A549 (cell line): Measurements from ENCODE around the gene AKAP9. TPM values are rescaled to one million over a fixed set of nuclear protein-coding genes. Genes with fewer than 3 reads are reported as not detected.

Experiments used
- ATAC-seq, 2 experiments: fragments of 200-7000 bp in 1 of 2; fragments of >200 bp in 1 of 2; cut with Nextera tagmentation in 1 of 2; cut with Tn5 transposase in 1 of 2; 3 replicates each; pipeline versions ENCODE4 v1.8.0 to v1.9.1; 2018 to 2020; ENCODE audit warnings: mild to moderate bottlenecking in 1 of 2, moderate library complexity in 1 of 2
- CTCF ChIA-PET: fragments of 300-600 bp; sonication (Branson Sonifier 250); formaldehyde crosslinking; extraction: SDS; loops from one replicate; lab custom pipeline; 2021; ENCODE audit warnings: antibody characterized with exemption, inconsistent platforms; lab: Yijun Ruan, JAX
- POLR2A ChIA-PET: fragments of 350-600 bp; formaldehyde crosslinking; extraction: SDS; loops from one replicate; lab custom pipeline; 2021; ENCODE audit warnings: antibody characterized with exemption, inconsistent platforms; lab: Yijun Ruan, JAX
- DNase-seq, 2 experiments: peaks; one replicate each; pipeline versions ENCODE4 v3.0.0 to v3.0.0-alpha.2; 2011 to 2016; ENCODE audit warnings: low read depth in 1 of 2, low spot score in 1 of 2
- FAIRE-seq: peaks from 2 replicates; lab custom pipeline; 2011; peaks lifted over from hg19 to GRCh38; lab: Jason Lieb, UNC
- H3K27ac ChIP-seq, 2 experiments: fragments of >200 bp; sonication (Bioruptor Twin); formaldehyde crosslinking; 3 replicates each; pipeline ENCODE4 v1.5.1; 2016 to 2017
- H3K4me1 ChIP-seq: fragments of >200 bp; sonication (Bioruptor Twin); formaldehyde crosslinking; 3 replicates; pipeline ENCODE4 v1.6.1; 2016
- H3K4me2 ChIP-seq: fragments of >200 bp; sonication (Bioruptor Twin); formaldehyde crosslinking; 3 replicates; pipeline ENCODE4 v1.6.1; 2016
- H3K4me3 ChIP-seq: fragments of >200 bp; sonication (Bioruptor Twin); formaldehyde crosslinking; 3 replicates; pipeline ENCODE4 v1.5.1; 2016
- H3K9me3 ChIP-seq: fragments of >200 bp; sonication (Bioruptor Twin); formaldehyde crosslinking; 3 replicates; pipeline ENCODE4 v1.6.1; 2016
- ATOH8 ChIP-seq: fragments of 250-450 bp; sonication (Bioruptor Pico); IDR thresholded peaks from 2 replicates; pipeline ENCODE4 v1.5.0; 2020; ENCODE audit warnings: low read depth, mild to moderate bottlenecking, moderate library complexity
- BCL3 ChIP-seq: fragments of >200 bp; sonication (Bioruptor Twin); formaldehyde crosslinking; IDR thresholded peaks from 3 replicates; pipeline ENCODE4 v1.6.1; 2016
- CBX8 ChIP-seq: fragments of 200-600 bp; sonication (generic); IDR thresholded peaks from 2 replicates; pipeline ENCODE4 v1.6.1; 2016
- CEBPB ChIP-seq, 2 experiments: fragments of >200 bp in 1 of 2; sonication (Bioruptor Twin) in 1 of 2; formaldehyde crosslinking in 1 of 2; IDR thresholded peaks; 2 replicates each; pipeline ENCODE4 v1.6.1; 2012 to 2016
- CHD4 ChIP-seq: fragments of 200-600 bp; sonication (generic); IDR thresholded peaks from 2 replicates; pipeline ENCODE4 v1.6.1; 2016; ENCODE audit warnings: antibody characterized with exemption, mild to moderate bottlenecking, borderline replicate concordance
- E2F6 ChIP-seq: IDR thresholded peaks from 2 replicates; pipeline ENCODE4 v1.6.1; 2012; ENCODE audit warnings: low read depth, borderline replicate concordance
- HES2 ChIP-seq: fragments of >200 bp; sonication (Bioruptor Twin); formaldehyde crosslinking; IDR thresholded peaks from 2 replicates; pipeline ENCODE4 v1.6.1; 2016
- HMGXB4 ChIP-seq: fragments of 250-450 bp; sonication (Bioruptor Pico); IDR thresholded peaks from 2 replicates; pipeline ENCODE4 v1.5.0; 2021; ENCODE audit warnings: mild to moderate bottlenecking, moderate library complexity, borderline replicate concordance
- JUN ChIP-seq, 2 experiments: fragments of >200 bp; sonication (Bioruptor Twin); formaldehyde crosslinking; IDR thresholded peaks; 2 replicates in 1 of 2; 3 replicates in 1 of 2; pipeline ENCODE4 v1.6.1; 2016 to 2017
- KDM5A ChIP-seq: fragments of 200-600 bp; sonication (generic); IDR thresholded peaks from 2 replicates; pipeline ENCODE4 v1.6.1; 2016; ENCODE audit warnings: antibody characterized with exemption, mild to moderate bottlenecking
- MAX ChIP-seq: IDR thresholded peaks from 2 replicates; pipeline ENCODE4 v1.6.1; 2012
- MYC ChIP-seq: IDR thresholded peaks from 2 replicates; pipeline ENCODE4 v1.6.1; 2012; ENCODE audit warnings: mild to moderate bottlenecking, inconsistent platforms, low read length, improper control_type of control experiment, borderline replicate concordance
- NFE2L2 ChIP-seq: fragments of 150-350 bp; conservative IDR thresholded peaks from 2 replicates; pipeline ENCODE4 v1.6.1; 2014; ENCODE audit warnings: low read length
- PHF8 ChIP-seq: fragments of 200-600 bp; sonication (generic); IDR thresholded peaks from 2 replicates; pipeline ENCODE4 v1.6.1; 2016; ENCODE audit warnings: low read depth, mild to moderate bottlenecking, antibody characterized with exemption, moderate library complexity, borderline replicate concordance
- POLR2A ChIP-seq: IDR thresholded peaks from 2 replicates; pipeline ENCODE4 v1.6.1; 2012; ENCODE audit warnings: mild to moderate bottlenecking, low read length
- POLR2AphosphoS2 ChIP-seq: conservative IDR thresholded peaks from 2 replicates; pipeline ENCODE4 v1.6.1; 2012; ENCODE audit warnings: low read length, improper control_type of control experiment, inconsistent platforms
- RCOR1 ChIP-seq: fragments of 150-350 bp; IDR thresholded peaks from 2 replicates; pipeline ENCODE4 v1.6.1; 2014; ENCODE audit warnings: antibody characterized with exemption, low read length, low read depth
- RNF2 ChIP-seq: fragments of 200-600 bp; sonication (generic); IDR thresholded peaks from 2 replicates; pipeline ENCODE4 v1.6.1; 2016; ENCODE audit warnings: low read depth, mild to moderate bottlenecking, antibody characterized with exemption, moderate library complexity, borderline replicate concordance
- TP53 ChIP-seq: fragments of 250-450 bp; sonication (Bioruptor Pico); IDR thresholded peaks from 2 replicates; pipeline ENCODE4 v1.5.0; 2021; ENCODE audit warnings: mild to moderate bottlenecking, moderate library complexity
- USF2 ChIP-seq: fragments of 450-650 bp; IDR thresholded peaks from 2 replicates; pipeline ENCODE4 v1.6.1; 2014; ENCODE audit warnings: antibody characterized with exemption
- ZNF302 ChIP-seq: fragments of 250-450 bp; sonication (Bioruptor Pico); IDR thresholded peaks from 2 replicates; pipeline ENCODE4 v1.9.0; 2021; ENCODE audit warnings: inconsistent platforms, mild to moderate bottlenecking, moderate library complexity
- WGBS: methylation state at CpG from one replicate; pipeline ENCODE4 v1.1.6; 2017; ENCODE audit errors: missing lambda C conversion rate; 5-methylcytosine and 5-hydroxymethylcytosine counted together
- polyA minus RNA-seq: library from RNA; depleted of rRNA, polyadenylated mRNA; stranded (reverse); fragments of >200 nt; gene quantifications from 2 replicates; pipeline ENCODE4 v1.2.3, GENCODE V29; 2011; rRNA and poly(A)+ RNA removed
- polyA plus RNA-seq, 4 experiments: library from polyadenylated mRNA; depleted of rRNA in 3 of 4; stranded (reverse); fragments of >200 nt; fragmentation: RNase III in 1 of 4; extraction: RNeasy Plus Mini Kit Qiagen cat#74134 plus additional on column Dnase treatment in 1 of 4; gene quantifications; 2 replicates in 3 of 4; 3 replicates in 1 of 4; pipeline ENCODE4 v1.2.3, GENCODE V29; 2011 to 2017

Gene AKAP9
- polyA plus RNA-seq (2011; rRNA removed): 23.0 and 32.3 TPM in 2 replicates
- polyA plus RNA-seq (2012; cell fraction: cytosol; rRNA removed): 3.4 and 3.6 TPM in 2 replicates
- polyA plus RNA-seq (2012; cell fraction: nucleus; rRNA removed): 7.7 and 11.0 TPM in 2 replicates
- 11.7 to 12.8 TPM (median 11.7 TPM) in 3 replicates for polyA plus RNA-seq (2017; fragmentation: RNase III; extraction: RNeasy Plus Mini Kit Qiagen cat#74134 plus additional on column Dnase treatment)
- polyA minus RNA-seq: 17.8 and 19.5 TPM in 2 replicates

GRCh38 chr7:91940572-91941341, at the start of gene AKAP9:
TSS of gene AKAP9 (plus strand) at chr7:91940862. CDS start at chr7:91941100, 238 bp downstream.
- H3K4me2 ChIP-seq: peak within 1 kb of the TSS; percentile 87
- TF ChIP-seq HES2 (no peak), NFE2L2 (no peak), POLR2AphosphoS2 (no peak), USF2 (0 out of 2 replicates have a peak, but pooled peaks have one; percentile 20), E2F6 (peak; percentile 71; the same call in 1 of the 2 replicates), PHF8 (peak; percentile 63), CBX8 (no peak), MAX (peak; percentile 78), JUN (IDR thresholded peaks at IDR 0.05) (peak in 1 of 2 experiments; percentile 80; a peak in 3 of 5 replicates), KDM5A (0 out of 2 replicates have a peak, but pooled peaks have one; percentile 26), HMGXB4 (no peak), BCL3 (peak; percentile 67; the same call in 1 of the 3 replicates), POLR2A (peak; percentile 87), MYC (peak; percentile 77), CEBPB (IDR thresholded peaks at IDR 0.05) (no peak)
- DNase-seq (peak; percentile 83 to 91), FAIRE-seq (no peak), ATAC-seq (peak; percentile 97 to 99)
- H3K4me3 ChIP-seq: peak within 1 kb of the TSS; percentile 97
- peak within 1 kb of the TSS; percentile 91 to 92 for H3K27ac ChIP-seq
- ChIA-PET CTCF (interaction anchor here (0.6 to 2.0 kb wide), 6 partner anchors 12 to 493 kb away, joined by 3 to 6 read pairs (median 3); partner anchors contain the start of gene MTERF1), POLR2A (interaction anchor here (0.6 to 1.6 kb wide), 3 partner anchors 60 to 641 kb away, joined by 3 to 5 read pairs (median 4); partner anchors contain the start of genes GATAD1 and MTERF1)
- H3K4me1 ChIP-seq: peaks cover 22% of the 10 kb centered on the region
- WGBS: under 1% methylated on average over 30 of the region's 59 CpGs
- no peaks in the 10 kb centered on the region for H3K9me3 ChIP-seq

GRCh38 chr7:91892099-91892705, 48.5 kb upstream of the AKAP9 start:
- Histone ChIP-seq H3K9me3 (no peaks in the 10 kb centered on the region), H3K27ac (no peak overlapping the region), H3K4me2 (no peak overlapping the region), H3K4me3 (no peak overlapping the region), H3K4me1 (no peaks in the 10 kb centered on the region)
- 46% methylated on average over 3 of the region's 3 CpGs for WGBS
- ATAC-seq: no peak; a peak in 1 of 6 replicates
- FAIRE-seq: no peak
- POLR2A ChIA-PET: interaction anchor here (1.3 kb wide), 1 partner anchor 11 kb away, joined by 4 read pairs; no protein-coding TSS in a partner anchor
- DNase-seq: no peak
- CTCF ChIA-PET: interaction anchor here (3.0 kb wide), 1 partner anchor 11 kb away, joined by 24 read pairs; the partner anchor contains the start of gene MTERF1
- TF ChIP-seq CHD4: no peak
- TF ChIP-seq NFE2L2: no peak
- no peak for TF ChIP-seq RNF2
- TF ChIP-seq MAX: no peak
- TF ChIP-seq USF2: no peak
- no peak for TF ChIP-seq TP53
- no peak for TF ChIP-seq PHF8
- TF ChIP-seq ZNF302: no peak
- TF ChIP-seq RCOR1: no peak
- no peak for TF ChIP-seq ATOH8
- TF ChIP-seq E2F6: no peak
